CD1c-positive myeloid dendritic cell (primary cell): ENCODE results near the gene SEC24B.

Source experiments
- DNase-seq: peaks from one replicate; pipeline ENCODE4 v3.0.0-alpha.2; 2016; ENCODE audit errors: extremely low spot score

SEC24B gene

GRCh38 chr4:109433205-109434006 is at the start of gene SEC24B:
Gene SEC24B (plus strand): TSS chr4:109433815. CDS start chr4:109433870, 55 bp downstream.
- DNase-seq: peak; percentile 94

DNA sequence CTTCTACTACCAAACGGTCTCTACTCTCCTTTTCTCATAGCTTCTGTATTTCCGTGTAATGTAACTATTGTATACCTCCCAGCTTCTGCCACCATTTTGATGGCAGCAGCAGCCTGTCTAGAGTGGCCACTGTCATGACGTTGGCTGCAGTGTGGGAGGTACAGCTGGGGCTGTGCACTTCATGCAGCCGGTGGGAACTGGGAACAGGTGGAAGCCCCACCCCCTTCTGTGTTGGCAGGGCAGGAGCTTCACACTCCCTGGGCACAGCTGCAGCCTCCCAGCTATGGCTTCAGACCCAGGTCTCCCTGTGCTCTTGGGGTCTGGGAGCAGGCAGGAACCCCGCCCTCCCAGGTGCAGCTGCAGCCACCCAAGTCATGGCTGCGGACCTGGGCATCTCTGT is 49.8 kb upstream of the SEC24B start:
- DNase-seq: no peak

DNA sequence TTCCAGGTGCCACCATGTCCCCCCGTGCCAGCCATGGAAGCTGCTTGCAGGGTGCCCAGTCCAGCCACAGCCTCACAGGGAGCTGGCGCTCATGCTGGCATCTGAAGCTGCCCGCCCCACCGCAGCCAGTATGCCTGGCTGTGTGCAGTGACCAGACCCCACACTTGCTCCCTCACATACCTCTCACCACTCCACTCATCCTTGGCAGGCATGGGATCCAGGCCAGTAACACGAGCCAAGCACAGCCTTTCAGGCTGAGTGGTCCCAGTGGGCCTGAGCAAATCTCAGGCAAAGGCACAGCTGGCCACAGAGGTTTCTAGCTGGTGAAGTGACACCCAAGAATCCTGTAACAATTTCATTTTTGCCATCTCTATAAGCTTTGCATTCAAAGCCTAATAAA is 48.4 kb upstream of the SEC24B start:
- DNase-seq: no peak

GRCh38 chr4:109389369-109390114 is 44.1 kb upstream of the SEC24B start:
- no peak for DNase-seq

DNA sequence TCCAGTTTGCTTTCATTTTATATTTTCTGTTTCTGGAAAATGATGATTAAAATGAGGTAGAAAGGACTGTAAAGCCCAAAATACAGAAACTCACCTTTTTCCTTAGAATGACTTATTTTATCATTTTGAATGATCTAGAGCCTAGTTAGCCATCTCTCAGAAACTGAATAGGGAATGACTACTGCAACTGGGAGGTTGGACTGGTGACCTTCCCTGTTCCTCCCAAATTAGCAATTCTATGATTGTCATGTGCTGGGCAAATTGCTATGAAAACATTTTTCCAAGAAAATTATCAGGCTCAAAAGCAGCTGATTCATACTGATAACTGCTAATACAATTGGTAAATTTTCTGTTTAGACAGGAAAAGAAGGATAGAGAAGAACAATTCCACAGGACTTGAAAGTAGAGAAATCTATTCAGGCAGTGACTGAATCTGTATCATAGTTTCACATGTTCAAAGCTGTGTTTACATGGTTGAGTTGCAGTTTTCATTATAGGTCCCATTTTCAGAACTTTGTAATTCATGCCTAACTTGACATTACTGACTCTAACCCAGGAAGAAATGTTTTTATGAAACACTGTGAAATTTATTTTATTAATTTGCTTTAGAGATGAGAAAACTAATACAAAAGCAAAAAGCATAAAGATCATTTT is 43.4 kb upstream of the SEC24B start:
- no peak for DNase-seq

DNA sequence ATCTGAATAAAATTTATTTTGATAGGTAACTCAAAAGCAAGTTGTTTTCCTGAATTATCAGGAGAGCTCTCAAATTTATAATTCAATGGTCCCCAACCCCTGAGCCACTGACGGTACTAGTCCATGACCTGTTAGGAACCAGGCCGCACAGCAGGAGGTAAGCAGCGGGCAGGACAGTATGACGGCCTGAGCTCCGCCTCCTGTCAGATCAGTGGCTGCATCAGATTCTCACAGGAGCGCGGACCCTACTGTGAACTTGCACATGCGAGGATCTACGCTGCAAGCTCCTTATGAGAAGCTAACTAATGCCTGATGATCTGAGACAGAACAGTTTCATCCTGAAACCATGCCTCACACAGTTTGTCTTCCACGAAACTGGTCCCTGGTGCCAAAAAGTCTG is 37.9 kb upstream of the SEC24B start:
- DNase-seq: no peak

- no peak for DNase-seq
Observed at GRCh38 chr4:109398928-109399327, 34.7 kb upstream of the SEC24B start.

DNA sequence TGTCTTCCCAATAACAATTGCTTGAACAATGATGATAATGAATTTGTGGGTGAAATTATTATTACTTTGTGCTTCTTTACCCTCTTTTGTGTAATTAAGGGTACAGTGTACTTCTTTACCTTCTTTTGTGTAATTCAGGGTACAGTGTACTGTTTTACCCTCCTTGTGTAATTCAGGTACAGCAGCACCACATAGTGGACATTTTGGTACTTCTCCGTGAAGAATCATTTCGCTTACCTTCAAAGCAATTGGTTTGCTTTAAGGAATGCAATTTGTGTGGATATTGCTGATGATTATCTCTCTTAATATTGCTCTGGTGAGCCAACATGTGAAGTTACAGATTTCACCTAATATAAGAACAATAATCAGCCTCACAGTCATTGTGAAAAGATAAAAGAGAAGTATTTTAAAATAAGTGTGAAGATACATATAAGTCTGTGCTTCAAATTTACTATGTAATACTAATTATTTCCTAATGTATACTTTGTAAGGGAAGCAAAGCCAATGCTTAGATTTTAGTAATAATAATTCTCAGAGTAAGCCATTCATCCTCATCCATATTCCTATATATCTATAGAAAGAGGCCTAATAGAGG is 27.2 kb upstream of the SEC24B start:
- peak; percentile 47 for DNase-seq

DNA sequence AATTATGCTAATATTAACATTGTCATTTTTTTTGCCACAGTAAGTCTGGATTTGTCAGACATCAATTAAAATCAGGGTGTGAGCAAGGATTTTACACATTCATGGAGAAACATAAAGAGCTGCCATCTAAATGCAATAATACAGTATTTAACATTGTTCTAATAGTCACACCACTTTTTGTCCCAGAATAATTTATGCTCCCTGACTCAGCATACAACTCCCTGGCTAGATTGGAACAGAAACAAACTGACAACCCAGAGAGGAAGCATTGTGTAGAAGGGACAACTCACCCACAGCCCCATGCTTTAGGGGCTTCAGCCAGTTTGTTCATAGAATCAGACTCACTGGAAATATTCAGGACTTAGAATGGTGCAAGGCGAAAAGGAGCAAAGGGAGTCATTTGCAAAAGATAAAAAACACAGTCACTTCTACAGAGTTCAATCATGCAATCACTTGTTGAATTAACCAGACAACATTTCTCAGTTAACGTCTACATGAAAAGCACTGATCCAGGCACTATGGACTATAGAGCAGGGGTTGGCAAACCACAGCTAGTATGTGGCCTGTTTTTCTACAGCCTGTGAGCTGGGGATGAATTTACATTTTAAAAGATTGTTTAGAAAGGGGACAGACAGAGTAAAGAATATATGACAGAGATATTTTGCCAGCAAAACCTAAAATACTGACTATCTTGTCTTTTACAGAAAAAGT is 26.4 kb upstream of the SEC24B start:
- DNase-seq: no peak

GRCh38 chr4:109408711-109409110 is 24.9 kb upstream of the SEC24B start:
- no peak for DNase-seq

DNA sequence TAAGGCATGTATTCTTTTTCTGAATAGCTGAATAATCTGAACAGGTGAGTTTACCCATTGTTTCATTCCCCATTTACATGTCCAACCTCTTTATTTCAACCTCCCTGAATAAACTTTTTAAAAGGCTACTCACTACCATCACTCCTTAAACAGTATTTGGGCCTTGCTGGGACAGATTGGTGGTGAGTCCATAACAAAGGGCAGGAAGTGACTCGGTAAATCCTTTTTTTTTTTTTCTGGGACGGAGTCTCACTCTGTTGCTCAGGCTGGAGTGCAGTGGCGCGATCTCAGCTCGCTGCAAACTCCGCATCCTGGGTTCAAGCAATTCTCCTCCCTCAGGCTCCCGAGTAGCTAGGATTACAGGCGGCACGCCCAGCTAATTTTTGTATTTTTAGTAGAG is 23.4 kb upstream of the SEC24B start:
- DNase-seq: no peak

DNA sequence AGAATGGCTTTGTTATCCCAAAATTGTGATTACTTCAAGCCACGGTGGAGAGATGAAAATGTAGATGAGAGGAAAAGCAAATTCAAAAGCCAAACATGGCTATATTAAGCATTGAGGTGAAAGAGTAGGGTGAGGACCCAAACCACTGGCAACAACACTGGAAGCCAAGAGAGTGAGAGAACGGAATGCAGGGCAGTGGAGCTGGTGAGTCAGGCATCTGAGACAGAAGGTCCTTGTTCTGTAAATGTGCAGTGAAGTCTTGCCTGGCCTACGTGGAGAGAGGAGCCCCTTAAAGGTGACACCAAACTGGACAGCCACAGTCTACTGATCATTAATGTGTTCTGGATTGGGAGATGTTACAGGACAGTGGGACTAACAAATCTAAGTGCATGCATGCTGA is 22.8 kb upstream of the SEC24B start:
- no peak for DNase-seq

DNA sequence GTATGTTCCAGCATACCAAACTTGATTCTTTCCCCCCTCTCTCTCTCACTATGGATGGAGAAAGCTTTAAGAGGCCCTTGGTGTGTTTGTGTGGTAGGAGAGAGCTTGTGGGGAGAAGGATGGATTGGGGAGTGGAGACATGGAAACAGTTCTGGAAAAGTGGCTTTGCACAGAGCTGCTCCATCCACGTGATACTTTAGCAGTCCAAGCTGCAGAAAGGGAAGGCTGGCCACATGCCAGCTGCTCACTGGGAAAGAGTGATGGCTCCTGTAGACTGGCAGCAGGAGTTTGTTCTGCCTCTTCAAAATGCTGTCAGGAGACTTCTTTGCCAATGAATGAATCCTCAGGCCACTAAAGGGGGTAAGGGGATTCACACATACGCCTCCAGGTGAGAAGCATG is 21.7 kb upstream of the SEC24B start:
- no peak for DNase-seq

- DNase-seq: no peak
Observed at GRCh38 chr4:109412776-109413175, 20.8 kb upstream of the SEC24B start.

GRCh38 chr4:109414938-109415337 is 18.7 kb upstream of the SEC24B start:
- no peak for DNase-seq

DNA sequence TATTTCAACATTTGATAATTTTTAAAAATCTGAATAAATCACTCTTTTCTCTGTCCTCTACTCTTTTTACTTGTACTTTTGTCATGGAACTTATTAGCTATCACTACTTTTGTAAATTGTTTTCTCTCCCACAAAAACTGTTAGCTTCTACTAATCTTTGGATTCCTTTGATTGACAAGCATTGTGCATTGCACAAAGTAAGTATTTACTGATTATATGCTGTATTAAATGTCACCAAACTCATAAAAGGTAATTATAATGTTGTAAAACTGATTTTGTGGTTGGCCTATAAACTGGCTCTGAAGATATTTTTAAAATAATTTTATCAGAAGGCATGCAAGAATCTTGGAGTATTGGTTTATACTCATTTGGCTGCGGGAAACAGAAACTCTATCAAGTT is 15.0 kb upstream of the SEC24B start:
- DNase-seq: no peak

GRCh38 chr4:109419679-109420078 is 13.9 kb upstream of the SEC24B start:
- no peak for DNase-seq

DNA sequence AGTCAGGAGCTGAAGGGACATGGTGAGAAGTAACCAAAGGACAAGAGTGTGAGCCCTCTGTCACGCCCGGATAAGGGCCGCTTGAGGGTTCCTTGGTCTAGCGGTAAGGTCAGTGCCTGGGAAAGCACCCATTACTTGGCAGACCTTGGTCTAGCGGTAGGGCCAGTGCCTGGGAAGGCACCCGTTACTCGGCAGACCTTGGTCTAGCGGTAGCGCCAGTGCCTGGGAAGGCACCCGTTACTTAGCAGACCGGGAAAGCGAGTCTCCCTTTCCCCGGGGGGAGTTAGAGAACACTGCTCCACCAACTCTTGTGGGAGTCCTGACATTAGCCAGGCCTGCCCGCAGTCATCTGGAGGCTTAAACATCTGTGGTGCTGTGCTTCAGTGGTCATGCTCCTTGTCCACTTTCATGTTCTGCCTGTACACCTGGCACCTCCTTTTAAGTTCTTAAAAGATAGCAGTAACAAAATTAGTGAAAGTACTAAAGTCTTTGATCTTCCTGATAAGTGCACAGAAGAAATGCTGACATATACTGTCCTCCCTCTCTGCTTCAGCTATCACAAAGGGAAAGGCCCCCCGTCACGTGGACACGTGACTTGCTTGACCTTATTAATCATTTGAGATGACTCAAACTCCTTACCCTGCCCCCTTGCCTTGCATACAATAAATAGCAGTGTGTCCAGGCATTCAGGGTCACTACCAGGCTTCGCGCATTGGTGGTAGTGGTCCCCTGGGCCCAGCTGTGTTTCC is 9.3 kb upstream of the SEC24B start:
- no peak for DNase-seq

GRCh38 chr4:109425405-109425804 is 8.2 kb upstream of the SEC24B start:
- no peak for DNase-seq

- DNase-seq: no peak
Observed at GRCh38 chr4:109429545-109429944, 4.1 kb upstream of the SEC24B start.

DNA sequence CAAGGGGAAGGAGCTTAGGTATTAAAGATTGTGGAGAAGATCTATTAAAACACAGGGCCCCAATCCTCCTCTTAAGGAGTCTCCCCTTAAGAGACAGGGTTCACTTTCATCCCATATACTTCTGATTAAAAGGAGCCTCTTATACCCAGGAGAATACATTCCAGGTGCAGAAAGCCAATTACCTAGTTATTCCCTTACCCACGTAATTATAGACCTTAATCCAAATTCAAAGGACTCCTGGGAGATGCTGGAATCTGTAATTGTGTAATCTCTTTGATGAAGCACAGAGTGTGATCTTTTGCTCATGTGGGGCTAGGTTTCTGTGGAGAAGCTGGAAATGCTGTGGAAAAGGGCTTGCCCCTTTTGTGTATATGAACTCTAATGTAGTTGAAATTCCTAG is 1.4 kb upstream of the SEC24B start:
- no peak for DNase-seq
